Thyroid gland (tissue), 4 donors: ENCODE measurements around the gene SHISA4. TPM values are rescaled to one million over a fixed set of nuclear protein-coding genes. Genes with fewer than 3 reads are reported as not detected.

ENCODE experiments used
- DNase-seq, 2 donors: peaks; one replicate each; pipeline ENCODE4 v3.0.0-alpha.2; 2019
- H3K27ac ChIP-seq, 3 donors: fragments of 200-600 bp; sonication (generic); 1 replicate in 2 of 3; 2 replicates in 1 of 3; pipeline ENCODE4 v1.5.1; 2016 to 2019; ENCODE audit warnings: mild to moderate bottlenecking in 1 of 3, moderate library complexity in 1 of 3
- H3K27me3 ChIP-seq: fragments of 200-600 bp; sonication (generic); one replicate; pipeline ENCODE4 v1.5.1; 2019
- H3K36me3 ChIP-seq, 2 donors: fragments of 200-600 bp; sonication (generic); one replicate each; pipeline ENCODE4 v1.5.1; 2016 to 2019
- H3K4me1 ChIP-seq, 2 donors: fragments of 200-600 bp; sonication (generic); one replicate each; pipeline ENCODE4 v1.5.1; 2017 to 2019
- H3K4me3 ChIP-seq, 3 donors: fragments of 200-600 bp; sonication (generic); replicated peaks in 1 of 3; 1 replicate in 2 of 3; 2 replicates in 1 of 3; pipeline ENCODE4 v1.5.1; 2016; ENCODE audit warnings: mild to moderate bottlenecking in 1 of 3
- H3K9me3 ChIP-seq: fragments of 200-600 bp; sonication (generic); one replicate; pipeline ENCODE4 v1.5.1; 2017
- CTCF ChIP-seq, 6 experiments: fragments of 200-600 bp in 3 of 6; fragments of 450-650 bp in 3 of 6; sonication (generic) in 3 of 6; IDR thresholded peaks; one replicate each; pipeline ENCODE4 v1.5.1; 2016 to 2019; ENCODE audit warnings: antibody characterized with exemption in 6 of 6, mild to moderate bottlenecking in 2 of 6, inconsistent platforms in 1 of 6, moderate library complexity in 1 of 6
- POLR2A ChIP-seq, 2 donors: fragments of 450-650 bp; IDR thresholded peaks; one replicate each; pipeline ENCODE4 v1.6.1; 2017; ENCODE audit warnings: antibody characterized with exemption in 2 of 2, mild to moderate bottlenecking in 2 of 2, moderate library complexity in 1 of 2
- WGBS, 2 donors: methylation state at CpG; one replicate each; pipeline ENCODE4 v1.1.5; 2017; 5-methylcytosine and 5-hydroxymethylcytosine counted together
- intact Hi-C: fragments of 100-400 bp; cut with DNase I; formaldehyde crosslinking; loops from one replicate; pipeline ENCODE4 v1.15.1; 2023
- total RNA-seq, 4 donors: library from RNA; depleted of rRNA; stranded (reverse); fragments of >200 nt; gene quantifications; one replicate each; pipeline ENCODE4 v1.2.3, GENCODE V29; 2016

Gene SHISA4
- total RNA-seq, 4 donors from 2014 or later, result 28.8 to 60.3 (median 50.3) TPM

DNA sequence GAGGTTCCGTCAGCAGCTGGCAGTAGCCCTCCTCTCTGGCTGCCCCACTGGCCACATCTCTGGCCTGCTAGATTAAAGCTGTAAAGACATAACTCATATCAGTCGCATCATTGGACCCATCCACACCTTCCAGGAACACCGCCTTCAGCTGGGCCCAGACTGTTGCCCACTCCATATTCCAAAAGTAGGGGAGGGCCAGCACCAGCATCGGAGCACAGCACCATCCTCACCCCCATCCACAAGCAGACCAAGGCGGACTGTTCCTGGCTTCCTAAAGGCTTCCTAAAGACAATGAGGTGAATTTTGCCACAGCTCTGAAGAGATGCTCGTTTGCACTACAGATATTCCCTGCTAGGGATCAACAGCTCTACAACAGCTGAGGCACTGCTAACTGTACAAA lies 3.5 kb downstream of the SHISA4 start:
- H3K4me3 ChIP-seq, result no peak overlapping the region
- no peak for DNase-seq
- H3K27me3 ChIP-seq, result no peaks in the 10 kb centered on the region
- no peaks in the 10 kb centered on the region for H3K36me3 ChIP-seq
- 84 to 98% methylated on average over 6 of the region's 6 CpGs for WGBS, 2 donors
- H3K4me1 ChIP-seq, result peaks cover 9 to 21% of the 10 kb centered on the region in 2 donors
- no peaks in the 10 kb centered on the region for H3K9me3 ChIP-seq
- H3K27ac ChIP-seq, result no peak overlapping the region
- TF ChIP-seq POLR2A (IDR thresholded peaks at IDR 0.05) (no peak), CTCF (IDR thresholded peaks at IDR 0.05) (no peak)
- intact Hi-C loops, result loop anchor here (10.0 kb wide), 1 partner anchor 223 kb away; no protein-coding TSS in a partner anchor

DNA sequence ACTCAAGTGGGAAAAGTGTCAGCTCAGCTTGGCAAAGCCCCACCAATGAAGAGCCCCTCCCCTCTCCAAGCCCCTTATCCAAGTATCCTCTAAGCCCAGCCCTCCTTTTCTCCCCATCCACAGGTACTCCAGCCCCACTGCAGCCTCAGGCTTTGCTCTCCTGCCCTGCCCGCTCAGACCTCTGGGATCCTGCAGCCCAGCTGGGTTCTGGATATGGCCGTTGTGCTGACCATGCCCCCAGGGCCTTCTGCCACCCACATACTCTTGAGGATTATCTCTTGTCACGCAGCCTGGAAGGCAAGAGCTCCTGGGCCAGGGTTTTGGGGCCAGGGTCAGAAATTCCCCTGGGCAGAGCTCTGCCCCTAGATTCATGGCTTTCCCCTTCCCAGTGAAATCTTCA lies 4.7 kb downstream of the SHISA4 start:
- Histone ChIP-seq H3K27ac (no peak overlapping the region), H3K9me3 (no peaks in the 10 kb centered on the region), H3K27me3 (no peaks in the 10 kb centered on the region), H3K36me3 (no peaks in the 10 kb centered on the region), H3K4me1 (peaks cover 5 to 12% of the 10 kb centered on the region in 2 donors), H3K4me3 (no peak overlapping the region)
- WGBS, 2 donors, result 57 to 79% methylated on average over 3 of the region's 3 CpGs
- TF ChIP-seq CTCF (IDR thresholded peaks at IDR 0.05) (no peak), POLR2A (IDR thresholded peaks at IDR 0.05) (no peak)
- intact Hi-C loops, result loop anchor here (10.0 kb wide), 1 partner anchor 221 kb away; no protein-coding TSS in a partner anchor
- DNase-seq, result no peak

- Histone ChIP-seq H3K27ac (no peak overlapping the region), H3K4me1 (peaks cover 7 to 16% of the 10 kb centered on the region in 2 donors), H3K9me3 (no peaks in the 10 kb centered on the region), H3K27me3 (no peaks in the 10 kb centered on the region), H3K36me3 (no peaks in the 10 kb centered on the region), H3K4me3 (no peak overlapping the region)
- intact Hi-C loops, result loop anchor here (10.0 kb wide), 1 partner anchor 220 kb away; no protein-coding TSS in a partner anchor
- DNase-seq, result peak; percentile 35 to 40
- TF ChIP-seq POLR2A (IDR thresholded peaks at IDR 0.05), result no peak
- no peak for TF ChIP-seq CTCF (IDR thresholded peaks at IDR 0.05)
- WGBS, 2 donors, result 59 to 66% methylated on average over 5 of the region's 5 CpGs
Observed at GRCh38 chr1:201894343-201895119, 5.8 kb downstream of the SHISA4 start.

GRCh38 chr1:201895120-201895665 lies 6.5 kb downstream of the SHISA4 start:
- H3K4me3 ChIP-seq, result no peak overlapping the region
- DNase-seq, result no peak
- H3K9me3 ChIP-seq, result no peaks in the 10 kb centered on the region
- H3K36me3 ChIP-seq, result no peaks in the 10 kb centered on the region
- TF ChIP-seq CTCF (IDR thresholded peaks at IDR 0.05) (no peak), POLR2A (IDR thresholded peaks at IDR 0.05) (no peak)
- peaks cover 12 to 20% of the 10 kb centered on the region in 2 donors for H3K4me1 ChIP-seq
- intact Hi-C loops, result loop anchor here (10.0 kb wide), 1 partner anchor 220 kb away; no protein-coding TSS in a partner anchor
- 80 to 82% methylated on average over 7 of the region's 7 CpGs for WGBS, 2 donors
- no peaks in the 10 kb centered on the region for H3K27me3 ChIP-seq
- no peak overlapping the region for H3K27ac ChIP-seq
